A549 (cell line): ENCODE results near the gene SYT8. TPM values are rescaled to one million over a fixed set of nuclear protein-coding genes. Genes with fewer than 3 reads are reported as not detected.
A peak's percentile ranks its signal among the peaks of the same experiment; 100 is the strongest.

Experiments used
- ATAC-seq, 2 experiments: fragments of 200-7000 bp in 1 of 2; fragments of >200 bp in 1 of 2; cut with Nextera tagmentation in 1 of 2; cut with Tn5 transposase in 1 of 2; 3 replicates each; pipeline versions ENCODE4 v1.8.0 to v1.9.1; 2018 to 2020; ENCODE audit warnings: mild to moderate bottlenecking in 1 of 2, moderate library complexity in 1 of 2
- CTCF ChIA-PET: fragments of 300-600 bp; sonication (Branson Sonifier 250); formaldehyde crosslinking; extraction: SDS; loops from one replicate; lab custom pipeline; 2021; ENCODE audit warnings: antibody characterized with exemption, inconsistent platforms; lab: Yijun Ruan, JAX
- POLR2A ChIA-PET: fragments of 350-600 bp; formaldehyde crosslinking; extraction: SDS; loops from one replicate; lab custom pipeline; 2021; ENCODE audit warnings: antibody characterized with exemption, inconsistent platforms; lab: Yijun Ruan, JAX
- DNase-seq, 2 experiments: peaks; one replicate each; pipeline versions ENCODE4 v3.0.0 to v3.0.0-alpha.2; 2011 to 2016; ENCODE audit warnings: low read depth in 1 of 2, low spot score in 1 of 2
- FAIRE-seq: peaks from 2 replicates; lab custom pipeline; 2011; peaks lifted over from hg19 to GRCh38; lab: Jason Lieb, UNC
- H3K27ac ChIP-seq, 2 experiments: fragments of >200 bp; sonication (Bioruptor Twin); formaldehyde crosslinking; 3 replicates each; pipeline ENCODE4 v1.5.1; 2016 to 2017
- H3K4me1 ChIP-seq: fragments of >200 bp; sonication (Bioruptor Twin); formaldehyde crosslinking; 3 replicates; pipeline ENCODE4 v1.6.1; 2016
- H3K4me2 ChIP-seq: fragments of >200 bp; sonication (Bioruptor Twin); formaldehyde crosslinking; 3 replicates; pipeline ENCODE4 v1.6.1; 2016
- H3K4me3 ChIP-seq: fragments of >200 bp; sonication (Bioruptor Twin); formaldehyde crosslinking; 3 replicates; pipeline ENCODE4 v1.5.1; 2016
- H3K9me3 ChIP-seq: fragments of >200 bp; sonication (Bioruptor Twin); formaldehyde crosslinking; 3 replicates; pipeline ENCODE4 v1.6.1; 2016
- ATOH8 ChIP-seq: fragments of 250-450 bp; sonication (Bioruptor Pico); IDR thresholded peaks from 2 replicates; pipeline ENCODE4 v1.5.0; 2020; ENCODE audit warnings: low read depth, mild to moderate bottlenecking, moderate library complexity
- BHLHE40 ChIP-seq: IDR thresholded peaks from 2 replicates; pipeline ENCODE4 v1.6.1; 2012; ENCODE audit warnings: low read depth, low read length, inconsistent platforms
- CBX8 ChIP-seq: fragments of 200-600 bp; sonication (generic); IDR thresholded peaks from 2 replicates; pipeline ENCODE4 v1.6.1; 2016
- CEBPB ChIP-seq, 2 experiments: fragments of >200 bp in 1 of 2; sonication (Bioruptor Twin) in 1 of 2; formaldehyde crosslinking in 1 of 2; IDR thresholded peaks; 2 replicates each; pipeline ENCODE4 v1.6.1; 2012 to 2016
- CTCF ChIP-seq: fragments of >200 bp; sonication (Bioruptor Twin); formaldehyde crosslinking; IDR thresholded peaks from 3 replicates; pipeline ENCODE4 v1.5.1; 2016
- ELK1 ChIP-seq: fragments of 150-350 bp; IDR thresholded peaks from 2 replicates; pipeline ENCODE4 v1.6.1; 2014; ENCODE audit warnings: low read depth, mild to moderate bottlenecking, low read length
- EP300 ChIP-seq, 2 experiments: fragments of >200 bp; sonication (Bioruptor Twin); formaldehyde crosslinking; IDR thresholded peaks; 2 replicates in 1 of 2; 3 replicates in 1 of 2; pipeline ENCODE4 v1.6.1; 2016 to 2017
- ESRRA ChIP-seq: fragments of 150-350 bp; IDR thresholded peaks from 2 replicates; pipeline ENCODE4 v1.6.1; 2014; ENCODE audit warnings: mild to moderate bottlenecking, low read length, borderline replicate concordance
- HMGXB4 ChIP-seq: fragments of 250-450 bp; sonication (Bioruptor Pico); IDR thresholded peaks from 2 replicates; pipeline ENCODE4 v1.5.0; 2021; ENCODE audit warnings: mild to moderate bottlenecking, moderate library complexity, borderline replicate concordance
- HOXA7 ChIP-seq: fragments of 250-450 bp; sonication (Bioruptor Pico); IDR thresholded peaks from 2 replicates; pipeline ENCODE4 v1.5.0; 2020; ENCODE audit warnings: mild to moderate bottlenecking, moderate library complexity
- JUNB ChIP-seq: fragments of >200 bp; sonication (Bioruptor Twin); formaldehyde crosslinking; IDR thresholded peaks from 2 replicates; pipeline ENCODE4 v1.6.1; 2016
- MAFK ChIP-seq: fragments of 450-650 bp; IDR thresholded peaks from 2 replicates; pipeline ENCODE4 v1.6.1; 2014; ENCODE audit not compliant: partially characterized antibody
- NFE2L2 ChIP-seq: fragments of 150-350 bp; conservative IDR thresholded peaks from 2 replicates; pipeline ENCODE4 v1.6.1; 2014; ENCODE audit warnings: low read length
- PBX3 ChIP-seq: IDR thresholded peaks from 2 replicates; pipeline ENCODE4 v1.6.1; 2012
- RCOR1 ChIP-seq: fragments of 150-350 bp; IDR thresholded peaks from 2 replicates; pipeline ENCODE4 v1.6.1; 2014; ENCODE audit warnings: antibody characterized with exemption, low read length, low read depth
- SMC3 ChIP-seq: fragments of >200 bp; sonication (Bioruptor Twin); formaldehyde crosslinking; IDR thresholded peaks from 3 replicates; pipeline ENCODE4 v1.6.1; 2018; ENCODE audit warnings: inconsistent platforms
- SREBF2 ChIP-seq: fragments of 450-650 bp; IDR thresholded peaks from 2 replicates; pipeline ENCODE4 v1.6.1; 2014; ENCODE audit warnings: mild to moderate bottlenecking, moderate library complexity
- ZSCAN20 ChIP-seq: fragments of 250-450 bp; sonication (Bioruptor Pico); IDR thresholded peaks from 2 replicates; pipeline ENCODE4 v1.8.0; 2022; ENCODE audit warnings: mild to moderate bottlenecking, moderate library complexity
- WGBS: methylation state at CpG from one replicate; pipeline ENCODE4 v1.1.6; 2017; ENCODE audit errors: missing lambda C conversion rate; 5-methylcytosine and 5-hydroxymethylcytosine counted together
- polyA plus RNA-seq, 4 experiments: library from polyadenylated mRNA; depleted of rRNA in 3 of 4; stranded (reverse); fragments of >200 nt; fragmentation: RNase III in 1 of 4; extraction: RNeasy Plus Mini Kit Qiagen cat#74134 plus additional on column Dnase treatment in 1 of 4; gene quantifications; 2 replicates in 3 of 4; 3 replicates in 1 of 4; pipeline ENCODE4 v1.2.3, GENCODE V29; 2011 to 2017

Gene SYT8
- polyA plus RNA-seq, 2 of the 4 experiments (the other 2 are of a cell fraction), result 0.25 TPM; not detected in 1

GRCh38 chr11:1854132-1854948 is 19.6 kb downstream of the SYT8 start:
- ChIA-PET CTCF (interaction anchor here (0.7 to 14.5 kb wide), 11 partner anchors 12 to 302 kb away, joined by 3 to 174 read pairs (median 7); partner anchors contain the start of genes SYT8 and TNNI2), POLR2A (no interaction called here)
- no peak overlapping the region for H3K27ac ChIP-seq
- H3K4me3 ChIP-seq, result no peak overlapping the region
- FAIRE-seq, result no peak
- no peak for DNase-seq
- H3K9me3 ChIP-seq, result no peaks in the 10 kb centered on the region
- 0 out of 6 replicates have a peak, but pooled peaks of 1 of the 2 experiments have one; percentile 11 for ATAC-seq
- TF ChIP-seq SREBF2, result no peak
- no peak for TF ChIP-seq JUNB
- TF ChIP-seq ATOH8, result no peak
- TF ChIP-seq CBX8, result no peak
- no peak for TF ChIP-seq CEBPB (IDR thresholded peaks at IDR 0.05)
- TF ChIP-seq ZSCAN20, result no peak
- no peak for TF ChIP-seq CTCF
- TF ChIP-seq HMGXB4 (CRISPR knock-in tag), result no peak
- no peak for TF ChIP-seq PBX3
- no peak for TF ChIP-seq HOXA7
- TF ChIP-seq BHLHE40, result no peak
- no peak for TF ChIP-seq ESRRA
- no peak for TF ChIP-seq RCOR1
- no peak for TF ChIP-seq EP300 (IDR thresholded peaks at IDR 0.05)
- H3K4me1 ChIP-seq, result no peaks in the 10 kb centered on the region
- no peak overlapping the region for H3K4me2 ChIP-seq
- WGBS, result 72% methylated on average over 15 of the region's 27 CpGs

GRCh38 chr11:1854949-1855885 is 20.4 kb downstream of the SYT8 start:
- no peaks in the 10 kb centered on the region for H3K4me1 ChIP-seq
- no peak for FAIRE-seq
- no peaks in the 10 kb centered on the region for H3K9me3 ChIP-seq
- no peak overlapping the region for H3K4me2 ChIP-seq
- CTCF ChIA-PET, result interaction anchor here (1.0 to 14.5 kb wide), 11 partner anchors 8 to 296 kb away, joined by 3 to 174 read pairs (median 7); partner anchors contain the start of genes SYT8 and TNNI2
- no peak for TF ChIP-seq SMC3
- TF ChIP-seq HMGXB4 (CRISPR knock-in tag), result no peak
- no peak for TF ChIP-seq NFE2L2
- no peak for TF ChIP-seq MAFK
- no peak for TF ChIP-seq ELK1
- no peak for ATAC-seq
- POLR2A ChIA-PET, result no interaction called here
- H3K4me3 ChIP-seq, result no peak overlapping the region
- WGBS, result 70% methylated on average over 6 of the region's 26 CpGs
- DNase-seq, result no peak
- no peak overlapping the region for H3K27ac ChIP-seq
